ENCODE data around the gene GLIPR2.

Gene GLIPR2

GRCh38 chr9:36204906-36205547 lies 68.5 kb downstream of the GLIPR2 start:
- no peak for DNase-seq

- DNase-seq, result peak in 2 of 3 donors; percentile 31 to 34
Observed at GRCh38 chr9:36207016-36207415, 70.5 kb downstream of the GLIPR2 start.

- peak in 2 of 3 donors; percentile 38 to 47 for DNase-seq
Observed at GRCh38 chr9:36207546-36208012, 71.0 kb downstream of the GLIPR2 start.

GRCh38 chr9:36208521-36209253 lies 72.2 kb downstream of the GLIPR2 start:
- no peak for DNase-seq

GRCh38 chr9:36210722-36211121 lies 74.2 kb downstream of the GLIPR2 start:
- DNase-seq, result no peak

- no peak for DNase-seq
Observed at GRCh38 chr9:36211510-36211909, 75.0 kb downstream of the GLIPR2 start.

GRCh38 chr9:36213387-36213786 lies 76.9 kb downstream of the GLIPR2 start:
- no peak for DNase-seq
